ENCODE measurements around the gene ZBTB20.

- TF ChIP-seq, protein P1, sequence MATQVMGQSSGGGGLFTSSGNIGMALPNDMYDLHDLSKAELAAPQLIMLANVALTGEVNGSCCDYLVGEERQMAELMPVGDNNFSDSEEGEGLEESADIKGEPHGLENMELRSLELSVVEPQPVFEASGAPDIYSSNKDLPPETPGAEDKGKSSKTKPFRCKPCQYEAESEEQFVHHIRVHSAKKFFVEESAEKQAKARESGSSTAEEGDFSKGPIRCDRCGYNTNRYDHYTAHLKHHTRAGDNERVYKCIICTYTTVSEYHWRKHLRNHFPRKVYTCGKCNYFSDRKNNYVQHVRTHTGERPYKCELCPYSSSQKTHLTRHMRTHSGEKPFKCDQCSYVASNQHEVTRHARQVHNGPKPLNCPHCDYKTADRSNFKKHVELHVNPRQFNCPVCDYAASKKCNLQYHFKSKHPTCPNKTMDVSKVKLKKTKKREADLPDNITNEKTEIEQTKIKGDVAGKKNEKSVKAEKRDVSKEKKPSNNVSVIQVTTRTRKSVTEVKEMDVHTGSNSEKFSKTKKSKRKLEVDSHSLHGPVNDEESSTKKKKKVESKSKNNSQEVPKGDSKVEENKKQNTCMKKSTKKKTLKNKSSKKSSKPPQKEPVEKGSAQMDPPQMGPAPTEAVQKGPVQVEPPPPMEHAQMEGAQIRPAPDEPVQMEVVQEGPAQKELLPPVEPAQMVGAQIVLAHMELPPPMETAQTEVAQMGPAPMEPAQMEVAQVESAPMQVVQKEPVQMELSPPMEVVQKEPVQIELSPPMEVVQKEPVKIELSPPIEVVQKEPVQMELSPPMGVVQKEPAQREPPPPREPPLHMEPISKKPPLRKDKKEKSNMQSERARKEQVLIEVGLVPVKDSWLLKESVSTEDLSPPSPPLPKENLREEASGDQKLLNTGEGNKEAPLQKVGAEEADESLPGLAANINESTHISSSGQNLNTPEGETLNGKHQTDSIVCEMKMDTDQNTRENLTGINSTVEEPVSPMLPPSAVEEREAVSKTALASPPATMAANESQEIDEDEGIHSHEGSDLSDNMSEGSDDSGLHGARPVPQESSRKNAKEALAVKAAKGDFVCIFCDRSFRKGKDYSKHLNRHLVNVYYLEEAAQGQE (IDR thresholded peaks at IDR 0.05; ENCODE audit: insufficient replicate concordance, low read depth), result no peak
- TF ChIP-seq POLR2AphosphoS5 (IDR thresholded peaks at IDR 0.05; ENCODE audit: low read depth), result no peak
- TF ChIP-seq, protein P2, sequence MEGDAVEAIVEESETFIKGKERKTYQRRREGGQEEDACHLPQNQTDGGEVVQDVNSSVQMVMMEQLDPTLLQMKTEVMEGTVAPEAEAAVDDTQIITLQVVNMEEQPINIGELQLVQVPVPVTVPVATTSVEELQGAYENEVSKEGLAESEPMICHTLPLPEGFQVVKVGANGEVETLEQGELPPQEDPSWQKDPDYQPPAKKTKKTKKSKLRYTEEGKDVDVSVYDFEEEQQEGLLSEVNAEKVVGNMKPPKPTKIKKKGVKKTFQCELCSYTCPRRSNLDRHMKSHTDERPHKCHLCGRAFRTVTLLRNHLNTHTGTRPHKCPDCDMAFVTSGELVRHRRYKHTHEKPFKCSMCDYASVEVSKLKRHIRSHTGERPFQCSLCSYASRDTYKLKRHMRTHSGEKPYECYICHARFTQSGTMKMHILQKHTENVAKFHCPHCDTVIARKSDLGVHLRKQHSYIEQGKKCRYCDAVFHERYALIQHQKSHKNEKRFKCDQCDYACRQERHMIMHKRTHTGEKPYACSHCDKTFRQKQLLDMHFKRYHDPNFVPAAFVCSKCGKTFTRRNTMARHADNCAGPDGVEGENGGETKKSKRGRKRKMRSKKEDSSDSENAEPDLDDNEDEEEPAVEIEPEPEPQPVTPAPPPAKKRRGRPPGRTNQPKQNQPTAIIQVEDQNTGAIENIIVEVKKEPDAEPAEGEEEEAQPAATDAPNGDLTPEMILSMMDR (IDR thresholded peaks at IDR 0.05; ENCODE audit: insufficient read depth, low read length), result no peak
- no peak for TF ChIP-seq GABPA (IDR thresholded peaks at IDR 0.05; ENCODE audit: low read depth)
- TF ChIP-seq SPI1 (IDR thresholded peaks at IDR 0.05; ENCODE audit: borderline replicate concordance, low read depth), result no peak
These were observed 343.9 kb downstream of the ZBTB20 start for GRCh38 chr3:114803042-114803695.
